Measurements from ENCODE around the gene GSX1.

DNA sequence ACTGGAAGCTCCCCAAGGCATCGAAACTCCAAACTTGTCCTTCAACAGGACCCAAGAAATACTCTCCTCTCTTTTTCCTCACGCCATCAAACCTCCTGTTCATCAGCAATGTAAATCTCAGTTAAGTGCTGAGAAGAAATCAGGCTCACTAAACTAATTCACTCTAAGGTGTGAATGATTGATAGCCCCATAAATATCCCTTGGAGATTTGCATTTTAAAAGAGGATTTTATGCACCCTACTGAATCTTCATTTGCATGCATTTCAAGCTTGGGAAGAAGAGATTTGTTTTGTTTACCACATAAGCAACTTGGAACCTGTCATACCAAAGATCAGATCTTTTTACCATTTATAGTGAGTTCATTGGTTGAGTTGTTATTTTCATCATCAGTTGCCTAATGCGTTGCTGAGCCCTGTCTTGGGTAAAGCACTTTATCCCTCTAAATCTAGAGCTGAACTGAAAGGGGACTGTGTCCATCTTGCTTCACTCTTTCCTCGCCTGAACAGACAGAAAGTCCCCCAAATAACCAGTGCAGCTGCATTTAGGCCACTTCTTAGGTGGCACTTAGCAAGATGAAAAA, 40.2 kb upstream of the GSX1 start:
- TF ChIP-seq POLR2AphosphoS5 (IDR thresholded peaks at IDR 0.05; ENCODE audit: low read depth, low read length) (no peak), EZH2 (IDR thresholded peaks at IDR 0.05) (no peak), POLR2A (IDR thresholded peaks at IDR 0.05; ENCODE audit: borderline replicate concordance, extremely low read depth, insufficient read depth, insufficient read length) (no peak), ZFX (IDR thresholded peaks at IDR 0.05) (no peak), EZH2phosphoT487 (IDR thresholded peaks at IDR 0.05; ENCODE audit: borderline replicate concordance) (no peak), SP1 (IDR thresholded peaks at IDR 0.05; ENCODE audit: low read depth) (no peak), EGR1 (IDR thresholded peaks at IDR 0.05; ENCODE audit: low read depth) (no peak), JUND (IDR thresholded peaks at IDR 0.05) (no peak), RAD21 (IDR thresholded peaks at IDR 0.05; ENCODE audit: low read depth) (no peak), FOSL1 (IDR thresholded peaks at IDR 0.05; ENCODE audit: low read depth) (no peak), ZNF274 (IDR thresholded peaks at IDR 0.05; ENCODE audit: low read depth, low read length) (no peak)
- TF ChIP-seq, protein P1, sequence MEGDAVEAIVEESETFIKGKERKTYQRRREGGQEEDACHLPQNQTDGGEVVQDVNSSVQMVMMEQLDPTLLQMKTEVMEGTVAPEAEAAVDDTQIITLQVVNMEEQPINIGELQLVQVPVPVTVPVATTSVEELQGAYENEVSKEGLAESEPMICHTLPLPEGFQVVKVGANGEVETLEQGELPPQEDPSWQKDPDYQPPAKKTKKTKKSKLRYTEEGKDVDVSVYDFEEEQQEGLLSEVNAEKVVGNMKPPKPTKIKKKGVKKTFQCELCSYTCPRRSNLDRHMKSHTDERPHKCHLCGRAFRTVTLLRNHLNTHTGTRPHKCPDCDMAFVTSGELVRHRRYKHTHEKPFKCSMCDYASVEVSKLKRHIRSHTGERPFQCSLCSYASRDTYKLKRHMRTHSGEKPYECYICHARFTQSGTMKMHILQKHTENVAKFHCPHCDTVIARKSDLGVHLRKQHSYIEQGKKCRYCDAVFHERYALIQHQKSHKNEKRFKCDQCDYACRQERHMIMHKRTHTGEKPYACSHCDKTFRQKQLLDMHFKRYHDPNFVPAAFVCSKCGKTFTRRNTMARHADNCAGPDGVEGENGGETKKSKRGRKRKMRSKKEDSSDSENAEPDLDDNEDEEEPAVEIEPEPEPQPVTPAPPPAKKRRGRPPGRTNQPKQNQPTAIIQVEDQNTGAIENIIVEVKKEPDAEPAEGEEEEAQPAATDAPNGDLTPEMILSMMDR (IDR thresholded peaks at IDR 0.05 in 2 of 3, conservative IDR thresholded peaks at IDR 0.05 in 1 of 3; ENCODE audit: borderline replicate concordance in 1 of 3, insufficient read depth in 1 of 3, low read depth in 2 of 3, low read length in 2 of 3) = no peak
- TF ChIP-seq, protein P2, sequence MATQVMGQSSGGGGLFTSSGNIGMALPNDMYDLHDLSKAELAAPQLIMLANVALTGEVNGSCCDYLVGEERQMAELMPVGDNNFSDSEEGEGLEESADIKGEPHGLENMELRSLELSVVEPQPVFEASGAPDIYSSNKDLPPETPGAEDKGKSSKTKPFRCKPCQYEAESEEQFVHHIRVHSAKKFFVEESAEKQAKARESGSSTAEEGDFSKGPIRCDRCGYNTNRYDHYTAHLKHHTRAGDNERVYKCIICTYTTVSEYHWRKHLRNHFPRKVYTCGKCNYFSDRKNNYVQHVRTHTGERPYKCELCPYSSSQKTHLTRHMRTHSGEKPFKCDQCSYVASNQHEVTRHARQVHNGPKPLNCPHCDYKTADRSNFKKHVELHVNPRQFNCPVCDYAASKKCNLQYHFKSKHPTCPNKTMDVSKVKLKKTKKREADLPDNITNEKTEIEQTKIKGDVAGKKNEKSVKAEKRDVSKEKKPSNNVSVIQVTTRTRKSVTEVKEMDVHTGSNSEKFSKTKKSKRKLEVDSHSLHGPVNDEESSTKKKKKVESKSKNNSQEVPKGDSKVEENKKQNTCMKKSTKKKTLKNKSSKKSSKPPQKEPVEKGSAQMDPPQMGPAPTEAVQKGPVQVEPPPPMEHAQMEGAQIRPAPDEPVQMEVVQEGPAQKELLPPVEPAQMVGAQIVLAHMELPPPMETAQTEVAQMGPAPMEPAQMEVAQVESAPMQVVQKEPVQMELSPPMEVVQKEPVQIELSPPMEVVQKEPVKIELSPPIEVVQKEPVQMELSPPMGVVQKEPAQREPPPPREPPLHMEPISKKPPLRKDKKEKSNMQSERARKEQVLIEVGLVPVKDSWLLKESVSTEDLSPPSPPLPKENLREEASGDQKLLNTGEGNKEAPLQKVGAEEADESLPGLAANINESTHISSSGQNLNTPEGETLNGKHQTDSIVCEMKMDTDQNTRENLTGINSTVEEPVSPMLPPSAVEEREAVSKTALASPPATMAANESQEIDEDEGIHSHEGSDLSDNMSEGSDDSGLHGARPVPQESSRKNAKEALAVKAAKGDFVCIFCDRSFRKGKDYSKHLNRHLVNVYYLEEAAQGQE (IDR thresholded peaks at IDR 0.05; ENCODE audit: low read depth) = no peak
- TF ChIP-seq, protein P3, sequence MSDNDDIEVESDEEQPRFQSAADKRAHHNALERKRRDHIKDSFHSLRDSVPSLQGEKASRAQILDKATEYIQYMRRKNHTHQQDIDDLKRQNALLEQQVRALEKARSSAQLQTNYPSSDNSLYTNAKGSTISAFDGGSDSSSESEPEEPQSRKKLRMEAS (IDR thresholded peaks at IDR 0.05) = no peak
